A549 (cell line): ENCODE measurements around the gene CCDC78. TPM values are rescaled to one million over a fixed set of nuclear protein-coding genes. Genes with fewer than 3 reads are reported as not detected.

Experiments
- ATAC-seq, 2 experiments: fragments of 200-7000 bp in 1 of 2; fragments of >200 bp in 1 of 2; cut with Nextera tagmentation in 1 of 2; cut with Tn5 transposase in 1 of 2; 3 replicates each; pipeline versions ENCODE4 v1.8.0 to v1.9.1; 2018 to 2020; ENCODE audit warnings: mild to moderate bottlenecking in 1 of 2, moderate library complexity in 1 of 2
- CTCF ChIA-PET: fragments of 300-600 bp; sonication (Branson Sonifier 250); formaldehyde crosslinking; extraction: SDS; loops from one replicate; lab custom pipeline; 2021; ENCODE audit warnings: antibody characterized with exemption, inconsistent platforms; lab: Yijun Ruan, JAX
- POLR2A ChIA-PET: fragments of 350-600 bp; formaldehyde crosslinking; extraction: SDS; loops from one replicate; lab custom pipeline; 2021; ENCODE audit warnings: antibody characterized with exemption, inconsistent platforms; lab: Yijun Ruan, JAX
- DNase-seq, 2 experiments: peaks; one replicate each; pipeline versions ENCODE4 v3.0.0 to v3.0.0-alpha.2; 2011 to 2016; ENCODE audit warnings: low read depth in 1 of 2, low spot score in 1 of 2
- FAIRE-seq: peaks from 2 replicates; lab custom pipeline; 2011; peaks lifted over from hg19 to GRCh38; lab: Jason Lieb, UNC
- H3K27ac ChIP-seq, 2 experiments: fragments of >200 bp; sonication (Bioruptor Twin); formaldehyde crosslinking; 3 replicates each; pipeline ENCODE4 v1.5.1; 2016 to 2017
- H3K4me1 ChIP-seq: fragments of >200 bp; sonication (Bioruptor Twin); formaldehyde crosslinking; 3 replicates; pipeline ENCODE4 v1.6.1; 2016
- H3K4me2 ChIP-seq: fragments of >200 bp; sonication (Bioruptor Twin); formaldehyde crosslinking; 3 replicates; pipeline ENCODE4 v1.6.1; 2016
- H3K4me3 ChIP-seq: fragments of >200 bp; sonication (Bioruptor Twin); formaldehyde crosslinking; 3 replicates; pipeline ENCODE4 v1.5.1; 2016
- H3K9me3 ChIP-seq: fragments of >200 bp; sonication (Bioruptor Twin); formaldehyde crosslinking; 3 replicates; pipeline ENCODE4 v1.6.1; 2016
- BHLHE40 ChIP-seq: IDR thresholded peaks from 2 replicates; pipeline ENCODE4 v1.6.1; 2012; ENCODE audit warnings: low read depth, low read length, inconsistent platforms
- CEBPB ChIP-seq, 2 experiments: fragments of >200 bp in 1 of 2; sonication (Bioruptor Twin) in 1 of 2; formaldehyde crosslinking in 1 of 2; IDR thresholded peaks; 2 replicates each; pipeline ENCODE4 v1.6.1; 2012 to 2016
- CHD2 ChIP-seq: fragments of 150-350 bp; IDR thresholded peaks from 2 replicates; pipeline ENCODE4 v1.6.1; 2014; ENCODE audit warnings: low read length; ENCODE audit not compliant: partially characterized antibody
- ELK1 ChIP-seq: fragments of 150-350 bp; IDR thresholded peaks from 2 replicates; pipeline ENCODE4 v1.6.1; 2014; ENCODE audit warnings: low read depth, mild to moderate bottlenecking, low read length
- HEYL ChIP-seq: fragments of 250-450 bp; sonication (Bioruptor Pico); IDR thresholded peaks from 2 replicates; pipeline ENCODE4 v1.8.0; 2021; ENCODE audit warnings: mild to moderate bottlenecking, moderate library complexity
- HOXB13 ChIP-seq: fragments of 250-450 bp; sonication (Bioruptor Pico); IDR thresholded peaks from 2 replicates; pipeline ENCODE4 v1.5.0; 2020; ENCODE audit warnings: low read depth, mild to moderate bottlenecking, moderate library complexity
- HOXB5 ChIP-seq: fragments of 250-450 bp; sonication (Bioruptor Pico); IDR thresholded peaks from 2 replicates; pipeline ENCODE4 v1.5.0; 2020; ENCODE audit warnings: mild to moderate bottlenecking, moderate library complexity
- MAFK ChIP-seq: fragments of 450-650 bp; IDR thresholded peaks from 2 replicates; pipeline ENCODE4 v1.6.1; 2014; ENCODE audit not compliant: partially characterized antibody
- MAZ ChIP-seq: fragments of 150-350 bp; IDR thresholded peaks from 2 replicates; pipeline ENCODE4 v1.6.1; 2014; ENCODE audit warnings: antibody characterized with exemption, low read depth, low read length, borderline replicate concordance
- MYC ChIP-seq: IDR thresholded peaks from 2 replicates; pipeline ENCODE4 v1.6.1; 2012; ENCODE audit warnings: mild to moderate bottlenecking, inconsistent platforms, low read length, improper control_type of control experiment, borderline replicate concordance
- NFE2L2 ChIP-seq: fragments of 150-350 bp; conservative IDR thresholded peaks from 2 replicates; pipeline ENCODE4 v1.6.1; 2014; ENCODE audit warnings: low read length
- PBX3 ChIP-seq: IDR thresholded peaks from 2 replicates; pipeline ENCODE4 v1.6.1; 2012
- RARB ChIP-seq: fragments of 250-450 bp; sonication (Bioruptor Pico); IDR thresholded peaks from 2 replicates; pipeline ENCODE4 v1.8.0; 2021; ENCODE audit warnings: mild to moderate bottlenecking, moderate library complexity
- RFX5 ChIP-seq: fragments of 450-650 bp; IDR thresholded peaks from 2 replicates; pipeline ENCODE4 v1.7.1; 2014; ENCODE audit warnings: antibody characterized with exemption, mild to moderate bottlenecking, moderate library complexity
- TP53 ChIP-seq: fragments of 250-450 bp; sonication (Bioruptor Pico); IDR thresholded peaks from 2 replicates; pipeline ENCODE4 v1.5.0; 2021; ENCODE audit warnings: mild to moderate bottlenecking, moderate library complexity
- ZNF302 ChIP-seq: fragments of 250-450 bp; sonication (Bioruptor Pico); IDR thresholded peaks from 2 replicates; pipeline ENCODE4 v1.9.0; 2021; ENCODE audit warnings: inconsistent platforms, mild to moderate bottlenecking, moderate library complexity
- WGBS: methylation state at CpG from one replicate; pipeline ENCODE4 v1.1.6; 2017; ENCODE audit errors: missing lambda C conversion rate; 5-methylcytosine and 5-hydroxymethylcytosine counted together
- polyA plus RNA-seq, 4 experiments: library from polyadenylated mRNA; depleted of rRNA in 3 of 4; stranded (reverse); fragments of >200 nt; fragmentation: RNase III in 1 of 4; extraction: RNeasy Plus Mini Kit Qiagen cat#74134 plus additional on column Dnase treatment in 1 of 4; gene quantifications; 2 replicates in 3 of 4; 3 replicates in 1 of 4; pipeline ENCODE4 v1.2.3, GENCODE V29; 2011 to 2017
- TF ChIP-seq, protein P1 (sequence below): IDR thresholded peaks from 2 replicates; pipeline ENCODE4 v1.6.1; 2012
- TF ChIP-seq, protein P2 (sequence below): fragments of >200 bp; sonication (Bioruptor Twin); formaldehyde crosslinking; IDR thresholded peaks from 3 replicates; pipeline ENCODE4 v1.5.1; 2016
- TF ChIP-seq, protein P3 (sequence below): fragments of >200 bp; sonication (Bioruptor Twin); formaldehyde crosslinking; IDR thresholded peaks from 2 replicates; pipeline ENCODE4 v1.6.1; 2016

The CCDC78 gene
- polyA plus RNA-seq, 2 of the 4 experiments (the other 2 are of a cell fraction): 1.1 to 4.7 TPM

DNA sequence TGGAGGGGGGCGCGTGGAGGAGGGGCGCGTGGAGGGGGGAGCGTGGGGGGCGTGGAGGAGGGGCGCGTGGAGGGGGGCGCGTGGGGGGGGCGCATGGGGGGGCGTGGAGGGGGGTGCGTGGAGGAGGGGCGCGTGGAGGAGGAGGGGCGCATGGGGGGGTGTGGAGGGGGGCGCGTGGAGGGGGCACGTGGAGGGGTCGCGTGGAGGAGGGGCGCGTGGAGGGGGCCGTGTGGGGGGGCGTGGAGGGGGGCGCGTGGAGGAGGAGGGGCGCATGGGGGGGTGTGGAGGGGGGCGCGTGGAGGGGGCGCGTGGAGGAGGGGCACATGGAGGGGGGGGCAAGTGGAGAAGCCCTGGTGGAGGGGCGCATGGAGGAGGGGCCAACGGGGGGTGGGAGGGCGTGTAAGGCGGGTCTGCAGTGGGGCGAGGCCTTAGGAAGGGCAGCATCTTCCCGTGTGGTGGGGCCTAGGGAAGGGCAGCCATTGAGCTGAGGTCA is 41.5 kb upstream of the CCDC78 start:
- Histone ChIP-seq H3K4me2 (peak overlapping the region; percentile 45; the same call in 2 of the 3 replicates), H3K4me3 (no peak overlapping the region), H3K4me1 (peaks cover 15% of the 10 kb centered on the region), H3K27ac (peak overlapping the region in 1 of 2 experiments; percentile 40; a peak in 2 of 6 replicates), H3K9me3 (no peaks in the 10 kb centered on the region)
- TF ChIP-seq, protein P1, sequence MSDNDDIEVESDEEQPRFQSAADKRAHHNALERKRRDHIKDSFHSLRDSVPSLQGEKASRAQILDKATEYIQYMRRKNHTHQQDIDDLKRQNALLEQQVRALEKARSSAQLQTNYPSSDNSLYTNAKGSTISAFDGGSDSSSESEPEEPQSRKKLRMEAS: no peak
- TF ChIP-seq MAZ (no peak), HEYL (no peak), RFX5 (no peak), TP53 (no peak)
- TF ChIP-seq, protein P2, sequence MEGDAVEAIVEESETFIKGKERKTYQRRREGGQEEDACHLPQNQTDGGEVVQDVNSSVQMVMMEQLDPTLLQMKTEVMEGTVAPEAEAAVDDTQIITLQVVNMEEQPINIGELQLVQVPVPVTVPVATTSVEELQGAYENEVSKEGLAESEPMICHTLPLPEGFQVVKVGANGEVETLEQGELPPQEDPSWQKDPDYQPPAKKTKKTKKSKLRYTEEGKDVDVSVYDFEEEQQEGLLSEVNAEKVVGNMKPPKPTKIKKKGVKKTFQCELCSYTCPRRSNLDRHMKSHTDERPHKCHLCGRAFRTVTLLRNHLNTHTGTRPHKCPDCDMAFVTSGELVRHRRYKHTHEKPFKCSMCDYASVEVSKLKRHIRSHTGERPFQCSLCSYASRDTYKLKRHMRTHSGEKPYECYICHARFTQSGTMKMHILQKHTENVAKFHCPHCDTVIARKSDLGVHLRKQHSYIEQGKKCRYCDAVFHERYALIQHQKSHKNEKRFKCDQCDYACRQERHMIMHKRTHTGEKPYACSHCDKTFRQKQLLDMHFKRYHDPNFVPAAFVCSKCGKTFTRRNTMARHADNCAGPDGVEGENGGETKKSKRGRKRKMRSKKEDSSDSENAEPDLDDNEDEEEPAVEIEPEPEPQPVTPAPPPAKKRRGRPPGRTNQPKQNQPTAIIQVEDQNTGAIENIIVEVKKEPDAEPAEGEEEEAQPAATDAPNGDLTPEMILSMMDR: no peak
- FAIRE-seq: no peak
- ChIA-PET POLR2A (no interaction called here), CTCF (interaction anchor here (2.1 to 15.8 kb wide), 2 partner anchors 18 to 27 kb away, joined by 5 to 105 read pairs; partner anchors contain the start of genes CHTF18, CIAO3 and RPUSD1)
- DNase-seq: no peak
- 48% methylated on average over 2 of the region's 38 CpGs for WGBS
- peak in 1 of 2 experiments; percentile 12; a peak in 2 of 6 replicates for ATAC-seq

GRCh38 chr16:766820-767640 is 40.8 kb upstream of the CCDC78 start:
- Histone ChIP-seq H3K4me3 (no peak overlapping the region), H3K9me3 (no peaks in the 10 kb centered on the region), H3K27ac (no peak overlapping the region), H3K4me1 (peaks cover 21% of the 10 kb centered on the region), H3K4me2 (no peak overlapping the region)
- ATAC-seq: no peak
- CTCF ChIA-PET: interaction anchor here (1.4 to 15.8 kb wide), 4 partner anchors 19 to 291 kb away, joined by 4 to 105 read pairs (median 4); partner anchors contain the start of genes CHTF18, CIAO3 and RPUSD1
- POLR2A ChIA-PET: interaction anchor here (0.9 kb wide), 1 partner anchor 21 kb away, joined by 3 read pairs; the partner anchor contains the start of genes CHTF18 and RPUSD1
- 81% methylated on average over 27 of the region's 48 CpGs for WGBS
- TF ChIP-seq MAFK (peak; percentile 70), CEBPB (IDR thresholded peaks at IDR 0.05) (no peak)
- TF ChIP-seq, all 56 proteins: peak for 1
- FAIRE-seq (no peak), DNase-seq (no peak)

- Histone ChIP-seq H3K9me3 (no peaks in the 10 kb centered on the region), H3K4me1 (peaks cover 29% of the 10 kb centered on the region), H3K4me3 (no peak overlapping the region), H3K4me2 (no peak overlapping the region), H3K27ac (no peak overlapping the region)
- CTCF ChIA-PET: interaction anchor here (1.4 to 15.8 kb wide), 4 partner anchors 20 to 292 kb away, joined by 4 to 105 read pairs (median 4); partner anchors contain the start of genes CHTF18, CIAO3 and RPUSD1
- WGBS: 76% methylated on average over 27 of the region's 29 CpGs
- ATAC-seq (no peak), DNase-seq (no peak), FAIRE-seq (no peak)
- POLR2A ChIA-PET: interaction anchor here (0.9 kb wide), 1 partner anchor 22 kb away, joined by 3 read pairs; the partner anchor contains the start of genes CHTF18 and RPUSD1
- TF ChIP-seq NFE2L2: no peak
- TF ChIP-seq HOXB13 (CRISPR knock-in tag): no peak
- no peak for TF ChIP-seq BHLHE40
- TF ChIP-seq ZNF302 (CRISPR knock-in tag): no peak
- no peak for TF ChIP-seq CHD2
- TF ChIP-seq, protein P2: no peak
- no peak for TF ChIP-seq MYC
- no peak for TF ChIP-seq CEBPB (IDR thresholded peaks at IDR 0.05)
- no peak for TF ChIP-seq HOXB5
- no peak for TF ChIP-seq PBX3
- TF ChIP-seq RARB (CRISPR knock-in tag): no peak
- no peak for TF ChIP-seq ELK1
- TF ChIP-seq, protein P3, sequence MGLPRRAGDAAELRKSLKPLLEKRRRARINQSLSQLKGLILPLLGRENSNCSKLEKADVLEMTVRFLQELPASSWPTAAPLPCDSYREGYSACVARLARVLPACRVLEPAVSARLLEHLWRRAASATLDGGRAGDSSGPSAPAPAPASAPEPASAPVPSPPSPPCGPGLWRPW: no peak
These were observed 40.0 kb upstream of the CCDC78 start for GRCh38 chr16:766008-766819.
